Body of pancreas (tissue), 4 donors: ENCODE results near the gene ZFAND4. TPM values are rescaled to one million over a fixed set of nuclear protein-coding genes. Genes with fewer than 3 reads are reported as not detected.

Experiments
- ATAC-seq: fragments of 150-250 bp; one replicate; pipeline ENCODE4 v1.9.1; 2016
- DNase-seq, 4 donors: peaks; one replicate each; pipeline ENCODE4 v3.0.0-alpha.2; 2019
- H3K27ac ChIP-seq, 4 donors: fragments of 200-600 bp; sonication (generic); 1 replicate in 3 of 4; 2 replicates in 1 of 4; pipeline versions ENCODE4 v1.5.1 to v1.6.1; 2016 to 2019; ENCODE audit warnings: mild to moderate bottlenecking in 1 of 4, mixed read lengths in 1 of 4, moderate library complexity in 1 of 4
- H3K27me3 ChIP-seq, 2 donors: fragments of 200-600 bp; sonication (generic); one replicate each; pipeline ENCODE4 v1.6.0; 2016; ENCODE audit warnings: mild to moderate bottlenecking in 1 of 2
- H3K36me3 ChIP-seq, 2 donors: fragments of 200-600 bp; sonication (generic); replicated peaks in 1 of 2; 2 replicates each; pipeline ENCODE4 v1.5.1; 2016; ENCODE audit warnings: low read depth in 2 of 2; ENCODE audit not compliant: insufficient read depth in 1 of 2
- H3K4me1 ChIP-seq: fragments of 200-600 bp; sonication (generic); one replicate; pipeline ENCODE4 v1.6.0; 2016
- H3K4me3 ChIP-seq, 2 donors: fragments of 200-600 bp; sonication (generic); 1 replicate in 1 of 2; 2 replicates in 1 of 2; pipeline ENCODE4 v1.5.1; 2016 to 2019
- H3K9me3 ChIP-seq, 3 donors: fragments of 200-600 bp; sonication (generic); 1 replicate in 2 of 3; 2 replicates in 1 of 3; pipeline ENCODE4 v1.5.1; 2016
- POLR2A ChIP-seq, 3 donors: fragments of 450-650 bp; IDR thresholded peaks; one replicate each; pipeline ENCODE4 v1.6.1; 2016; ENCODE audit warnings: antibody characterized with exemption in 3 of 3, mild to moderate bottlenecking in 2 of 3
- WGBS, 2 donors: methylation state at CpG; one replicate each; pipeline ENCODE4 v1.1.5; 2017; 5-methylcytosine and 5-hydroxymethylcytosine counted together
- intact Hi-C: fragments of 100-400 bp; cut with DNase I; formaldehyde crosslinking; loops from one replicate; pipeline ENCODE4 v1.15.1; 2023
- total RNA-seq, 2 donors: library from RNA; depleted of rRNA; stranded (reverse); fragments of >200 nt; gene quantifications; one replicate each; pipeline ENCODE4 v1.1.0, GENCODE V29; 2016
- TF ChIP-seq, protein P1 (sequence below), 7 experiments: fragments of 450-650 bp in 4 of 7; fragments of 200-600 bp in 3 of 7; sonication (generic) in 3 of 7; IDR thresholded peaks; one replicate each; pipeline ENCODE4 v1.5.1; 2016 to 2019; ENCODE audit warnings: antibody characterized with exemption in 7 of 7

The ZFAND4 gene
- total RNA-seq, 2 donors from 2014 or later: 15.8 to 32.3 TPM

- DNase-seq (no peak), ATAC-seq (no peak)
- 85 to 90% methylated on average over 2 of the region's 2 CpGs for WGBS, 2 donors
- Histone ChIP-seq H3K4me1 (peaks cover 20% of the 10 kb centered on the region), H3K36me3 (no peaks in the 10 kb centered on the region), H3K9me3 (no peaks in the 10 kb centered on the region), H3K27ac (no peak overlapping the region), H3K4me3 (no peak overlapping the region), H3K27me3 (no peaks in the 10 kb centered on the region)
- TF ChIP-seq POLR2A (IDR thresholded peaks at IDR 0.05): no peak
- TF ChIP-seq, protein P1, sequence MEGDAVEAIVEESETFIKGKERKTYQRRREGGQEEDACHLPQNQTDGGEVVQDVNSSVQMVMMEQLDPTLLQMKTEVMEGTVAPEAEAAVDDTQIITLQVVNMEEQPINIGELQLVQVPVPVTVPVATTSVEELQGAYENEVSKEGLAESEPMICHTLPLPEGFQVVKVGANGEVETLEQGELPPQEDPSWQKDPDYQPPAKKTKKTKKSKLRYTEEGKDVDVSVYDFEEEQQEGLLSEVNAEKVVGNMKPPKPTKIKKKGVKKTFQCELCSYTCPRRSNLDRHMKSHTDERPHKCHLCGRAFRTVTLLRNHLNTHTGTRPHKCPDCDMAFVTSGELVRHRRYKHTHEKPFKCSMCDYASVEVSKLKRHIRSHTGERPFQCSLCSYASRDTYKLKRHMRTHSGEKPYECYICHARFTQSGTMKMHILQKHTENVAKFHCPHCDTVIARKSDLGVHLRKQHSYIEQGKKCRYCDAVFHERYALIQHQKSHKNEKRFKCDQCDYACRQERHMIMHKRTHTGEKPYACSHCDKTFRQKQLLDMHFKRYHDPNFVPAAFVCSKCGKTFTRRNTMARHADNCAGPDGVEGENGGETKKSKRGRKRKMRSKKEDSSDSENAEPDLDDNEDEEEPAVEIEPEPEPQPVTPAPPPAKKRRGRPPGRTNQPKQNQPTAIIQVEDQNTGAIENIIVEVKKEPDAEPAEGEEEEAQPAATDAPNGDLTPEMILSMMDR (IDR thresholded peaks at IDR 0.05): no peak
- intact Hi-C loops: loop anchor here (10.0 kb wide), 1 partner anchor 116 kb away; no protein-coding TSS in a partner anchor
Measured at GRCh38 chr10:45591280-45591679, 81.3 kb downstream of the ZFAND4 start.

DNA sequence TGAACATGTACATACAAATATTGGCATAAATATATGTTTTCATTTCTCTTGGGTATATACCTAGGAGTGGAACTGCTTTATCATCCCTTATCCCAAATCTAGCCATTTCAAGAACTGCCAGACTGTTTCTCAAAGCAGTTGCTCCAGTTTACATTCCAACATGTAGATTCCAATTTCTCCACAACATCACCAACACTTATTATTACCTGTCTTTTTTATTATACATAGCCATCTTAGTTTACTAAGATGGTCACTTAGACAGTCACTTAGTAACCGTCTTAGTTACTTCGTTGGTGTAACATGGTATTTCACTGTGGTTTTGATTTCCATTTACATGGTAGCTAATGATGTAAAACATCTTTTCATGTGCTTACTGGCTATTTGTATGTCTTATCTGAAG is 82.7 kb downstream of the ZFAND4 start:
- ATAC-seq: no peak
- Histone ChIP-seq H3K9me3 (no peaks in the 10 kb centered on the region), H3K36me3 (no peaks in the 10 kb centered on the region), H3K27me3 (no peaks in the 10 kb centered on the region), H3K4me1 (peaks cover 20% of the 10 kb centered on the region), H3K4me3 (no peak overlapping the region), H3K27ac (no peak overlapping the region)
- WGBS, 2 donors: 90 to 96% methylated on average over 2 of the region's 2 CpGs
- intact Hi-C loops: loop anchor here (10.0 kb wide), 1 partner anchor 115 kb away; no protein-coding TSS in a partner anchor
- DNase-seq: no peak
- TF ChIP-seq, protein P1 (IDR thresholded peaks at IDR 0.05): no peak
- TF ChIP-seq POLR2A (IDR thresholded peaks at IDR 0.05): no peak

- no peak for TF ChIP-seq POLR2A (IDR thresholded peaks at IDR 0.05)
- TF ChIP-seq, protein P1 (IDR thresholded peaks at IDR 0.05): no peak
- H3K9me3 ChIP-seq: no peaks in the 10 kb centered on the region
- peaks cover 20% of the 10 kb centered on the region for H3K4me1 ChIP-seq
- ATAC-seq (no peak), DNase-seq (no peak)
- H3K36me3 ChIP-seq: no peaks in the 10 kb centered on the region
- H3K27me3 ChIP-seq: no peaks in the 10 kb centered on the region
- no peak overlapping the region for H3K4me3 ChIP-seq
- no peak overlapping the region for H3K27ac ChIP-seq
- intact Hi-C loops: no loop called here
Measured at GRCh38 chr10:45589009-45589408, 83.6 kb downstream of the ZFAND4 start.

DNA sequence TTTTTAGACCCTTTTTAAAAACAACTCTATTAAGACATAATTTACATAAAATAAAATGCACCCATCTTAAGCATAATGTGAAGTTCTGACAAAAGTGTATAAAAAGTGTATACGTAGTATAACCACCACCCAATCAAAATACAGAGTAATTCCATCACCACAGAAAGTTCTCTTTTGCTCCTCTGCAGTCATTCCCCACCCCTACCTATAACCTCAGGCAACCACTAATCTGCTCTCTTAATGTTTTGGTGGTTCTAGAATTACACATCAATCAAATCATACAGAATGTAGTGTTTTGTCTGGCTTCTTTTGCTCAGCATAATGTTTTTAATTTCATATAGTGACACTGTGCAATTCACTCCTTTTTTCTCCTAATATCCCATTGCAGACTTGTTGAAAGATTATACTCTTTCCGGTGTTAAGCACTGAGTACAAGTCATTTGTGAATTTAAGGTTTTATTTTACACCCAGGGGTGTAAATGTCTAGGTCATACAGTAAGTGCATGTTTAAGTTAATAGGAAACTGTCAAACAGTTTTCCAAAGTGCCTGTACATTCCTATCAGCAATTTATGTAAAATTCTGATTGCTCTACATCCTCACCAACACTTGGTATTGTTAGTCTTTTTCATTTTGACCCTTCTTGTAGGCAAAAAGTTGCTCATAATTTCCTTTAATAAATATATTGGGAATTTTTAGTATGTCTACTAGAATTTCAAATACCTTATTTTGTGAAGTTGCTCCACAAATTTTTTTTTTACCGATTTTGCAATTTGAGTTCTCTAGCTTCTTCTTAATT is 86.3 kb downstream of the ZFAND4 start:
- DNase-seq (no peak), ATAC-seq (no peak)
- peaks cover 14% of the 10 kb centered on the region for H3K4me1 ChIP-seq
- H3K27me3 ChIP-seq: no peaks in the 10 kb centered on the region
- intact Hi-C loops: no loop called here
- H3K9me3 ChIP-seq: no peaks in the 10 kb centered on the region
- no peaks in the 10 kb centered on the region for H3K36me3 ChIP-seq
- 98 to 100% methylated on average over 3 of the region's 3 CpGs for WGBS, 2 donors
- TF ChIP-seq, protein P1 (IDR thresholded peaks at IDR 0.05): no peak
- no peak for TF ChIP-seq POLR2A (IDR thresholded peaks at IDR 0.05)
- H3K4me3 ChIP-seq: no peak overlapping the region
- H3K27ac ChIP-seq: no peak overlapping the region

- no peak for TF ChIP-seq POLR2A (IDR thresholded peaks at IDR 0.05)
- TF ChIP-seq, protein P1 (IDR thresholded peaks at IDR 0.05): no peak
- Histone ChIP-seq H3K36me3 (no peaks in the 10 kb centered on the region), H3K27ac (no peak overlapping the region), H3K4me1 (peaks cover 20% of the 10 kb centered on the region), H3K9me3 (no peaks in the 10 kb centered on the region), H3K27me3 (no peaks in the 10 kb centered on the region), H3K4me3 (no peak overlapping the region)
- ATAC-seq (no peak), DNase-seq (no peak)
- WGBS, 2 donors: 96% methylated on average over 2 of the region's 2 CpGs
- intact Hi-C loops: no loop called here
Measured at GRCh38 chr10:45585131-45585530, 87.4 kb downstream of the ZFAND4 start.
